Effector memory CD4-positive, alpha-beta T cell (primary cell): ENCODE results near the gene TEX28.
"Not testable (repeated sequence)": the region's sequence is repeated elsewhere in the genome, so short reads cannot be mapped to it uniquely, and the experiment has no call there.

Source experiments
- DNase-seq, 3 donors: peaks; one replicate each; pipeline ENCODE4 v3.0.0-alpha.2; 2020
- H3K27ac ChIP-seq: 2 replicates; pipeline ENCODE4 v1.7.0; 2013; ENCODE audit warnings: mild to moderate bottlenecking, low read length, moderate library complexity; ENCODE audit not compliant: insufficient read depth, poor library complexity, severe bottlenecking
- H3K27me3 ChIP-seq: replicated peaks from 2 replicates; pipeline ENCODE4 v1.7.0; 2013; ENCODE audit warnings: mild to moderate bottlenecking, low read length; ENCODE audit not compliant: insufficient read depth, control insufficient read depth, poor library complexity, severe bottlenecking
- H3K36me3 ChIP-seq: 2 replicates; pipeline ENCODE4 v1.7.0; 2013; ENCODE audit warnings: mild to moderate bottlenecking, low read length, moderate library complexity; ENCODE audit not compliant: control insufficient read depth, insufficient read depth
- H3K4me1 ChIP-seq: 2 replicates; pipeline ENCODE4 v1.7.0; 2013; ENCODE audit warnings: low read length, mild to moderate bottlenecking; ENCODE audit not compliant: control insufficient read depth, insufficient read depth, poor library complexity, severe bottlenecking
- H3K4me3 ChIP-seq: 2 replicates; pipeline ENCODE4 v1.7.0; 2013; ENCODE audit warnings: low read length, low read depth, mild to moderate bottlenecking; ENCODE audit not compliant: insufficient read depth, poor library complexity, severe bottlenecking
- H3K9me3 ChIP-seq: 2 replicates; pipeline ENCODE4 v1.7.0; 2013; ENCODE audit warnings: mild to moderate bottlenecking, low read length, moderate library complexity; ENCODE audit not compliant: control insufficient read depth
- total RNA-seq, 3 donors: gene quantifications; one replicate each; lab custom pipeline; 2026; lab: John Stamatoyannopoulos, UW

TEX28 gene
- total RNA-seq = 0 reads per million in 3 donors

GRCh38 chrX:154294791-154295574 lies at the start of gene TEX28:
TSS of gene TEX28 (minus strand) at chrX:154295124. CDS start at chrX:154292117, 3,007 bp downstream.
- no peaks in the 10 kb centered on the region for H3K4me1 ChIP-seq
- H3K9me3 ChIP-seq = no peaks in the 10 kb centered on the region
- no peak within 1 kb of the TSS for H3K27ac ChIP-seq
- no peaks in the 10 kb centered on the region for H3K36me3 ChIP-seq
- no peak within 1 kb of the TSS for H3K4me3 ChIP-seq
- H3K27me3 ChIP-seq = no peaks in the 10 kb centered on the region
- DNase-seq = no peak

- H3K27ac ChIP-seq, H3K4me3 ChIP-seq, DNase-seq, H3K27me3 ChIP-seq, H3K9me3 ChIP-seq, H3K36me3 ChIP-seq: not testable (repeated sequence)
- peaks cover 12% of the 10 kb centered on the region for H3K4me1 ChIP-seq
Observed at GRCh38 chrX:154343620-154344019, 48.7 kb upstream of the TEX28 start.

GRCh38 chrX:154343063-154343462 lies 48.1 kb upstream of the TEX28 start:
- H3K27me3 ChIP-seq, H3K4me1 ChIP-seq, H3K27ac ChIP-seq, DNase-seq, H3K4me3 ChIP-seq, H3K9me3 ChIP-seq, H3K36me3 ChIP-seq: not testable (repeated sequence)

- H3K4me1 ChIP-seq, H3K27ac ChIP-seq, H3K4me3 ChIP-seq, DNase-seq, H3K27me3 ChIP-seq, H3K36me3 ChIP-seq, H3K9me3 ChIP-seq: not testable (repeated sequence)
Observed at GRCh38 chrX:154341399-154342298, 46.7 kb upstream of the TEX28 start.

GRCh38 chrX:154334496-154334895 lies 39.6 kb upstream of the TEX28 start:
- Histone ChIP-seq H3K27ac (no peak overlapping the region), H3K4me1 (peaks cover 4% of the 10 kb centered on the region), H3K27me3 (no peaks in the 10 kb centered on the region), H3K9me3 (no peaks in the 10 kb centered on the region), H3K4me3 (no peak overlapping the region), H3K36me3 (no peaks in the 10 kb centered on the region)
- DNase-seq = no peak

GRCh38 chrX:154333837-154334271 lies 38.9 kb upstream of the TEX28 start:
- H3K36me3 ChIP-seq = no peaks in the 10 kb centered on the region
- H3K27me3 ChIP-seq = no peaks in the 10 kb centered on the region
- peaks cover 8% of the 10 kb centered on the region for H3K4me1 ChIP-seq
- no peak overlapping the region for H3K4me3 ChIP-seq
- DNase-seq = no peak
- H3K27ac ChIP-seq = no peak overlapping the region
- no peaks in the 10 kb centered on the region for H3K9me3 ChIP-seq

- H3K9me3 ChIP-seq = no peaks in the 10 kb centered on the region
- H3K27me3 ChIP-seq = no peaks in the 10 kb centered on the region
- H3K4me1 ChIP-seq = peaks cover 8% of the 10 kb centered on the region
- H3K4me3 ChIP-seq = no peak overlapping the region
- H3K36me3 ChIP-seq = no peaks in the 10 kb centered on the region
- DNase-seq = no peak
- no peak overlapping the region for H3K27ac ChIP-seq
Observed at GRCh38 chrX:154333116-154333515, 38.2 kb upstream of the TEX28 start.

GRCh38 chrX:154332561-154332960 lies 37.6 kb upstream of the TEX28 start:
- DNase-seq = no peak
- peaks cover 14% of the 10 kb centered on the region for H3K4me1 ChIP-seq
- no peaks in the 10 kb centered on the region for H3K9me3 ChIP-seq
- no peak overlapping the region for H3K4me3 ChIP-seq
- H3K27ac ChIP-seq = no peak overlapping the region
- no peaks in the 10 kb centered on the region for H3K36me3 ChIP-seq
- H3K27me3 ChIP-seq = no peaks in the 10 kb centered on the region

- DNase-seq = no peak
- Histone ChIP-seq H3K9me3 (no peaks in the 10 kb centered on the region), H3K27me3 (no peaks in the 10 kb centered on the region), H3K4me3 (no peak overlapping the region), H3K36me3 (no peaks in the 10 kb centered on the region), H3K4me1 (peaks cover 27% of the 10 kb centered on the region), H3K27ac (no peak overlapping the region)
Observed at GRCh38 chrX:154329294-154329693, 34.4 kb upstream of the TEX28 start.

GRCh38 chrX:154328646-154329045 lies 33.7 kb upstream of the TEX28 start:
- DNase-seq = no peak
- H3K4me1 ChIP-seq = peaks cover 23% of the 10 kb centered on the region
- H3K27ac ChIP-seq = no peak overlapping the region
- H3K4me3 ChIP-seq = no peak overlapping the region
- no peaks in the 10 kb centered on the region for H3K36me3 ChIP-seq
- no peaks in the 10 kb centered on the region for H3K9me3 ChIP-seq
- H3K27me3 ChIP-seq = no peaks in the 10 kb centered on the region
